Panc1 (cell line): ENCODE measurements around the gene VSIG2. TPM values are rescaled to one million over a fixed set of nuclear protein-coding genes. Genes with fewer than 3 reads are reported as not detected.

Experiments used
- ATAC-seq: fragments of 200-7000 bp; cut with Tn5 transposase; 2 replicates; pipeline ENCODE4 v1.9.1; 2020; ENCODE audit warnings: mild to moderate bottlenecking, moderate library complexity
- BruUV-seq: library from RNA; stranded (reverse); fragments of 400-500 nt; replicated peaks from 2 replicates; lab custom pipeline; 2021; lab: Mats Ljungman, UMichigan
- CTCF ChIA-PET: fragments of 300-600 bp; sonication (Branson Sonifier 250); formaldehyde crosslinking; loops from one replicate; lab custom pipeline; 2022; ENCODE audit warnings: antibody characterized with exemption; lab: Charles Lee
- POLR2A ChIA-PET: fragments of 300-600 bp; sonication (Branson Sonifier 250); formaldehyde crosslinking; loops from one replicate; lab custom pipeline; 2022; ENCODE audit warnings: antibody characterized with exemption; lab: Charles Lee
- DNase-seq: peaks from one replicate; pipeline ENCODE4 v3.0.0-alpha.2; 2010; ENCODE audit warnings: low read depth, low spot score
- H3K27ac ChIP-seq: 2 replicates; pipeline ENCODE4 v1.5.1; 2011; ENCODE audit warnings: mild to moderate bottlenecking, low read length, inconsistent platforms
- H3K27me3 ChIP-seq: fragments of 200-500 bp; sonication (Bioruptor generic); 2 replicates; pipeline ENCODE4 v1.6.0; 2014; ENCODE audit warnings: low read length, inconsistent platforms; ENCODE audit not compliant: control insufficient read depth, insufficient read depth
- H3K36me3 ChIP-seq: fragments of 200-500 bp; sonication (Bioruptor generic); 2 replicates; pipeline ENCODE4 v1.5.1; 2014; ENCODE audit warnings: inconsistent platforms, mild to moderate bottlenecking, low read length, moderate library complexity; ENCODE audit not compliant: control insufficient read depth, insufficient read depth
- H3K4me1 ChIP-seq: 2 replicates; pipeline ENCODE4 v1.5.1; 2011; ENCODE audit warnings: inconsistent platforms, mild to moderate bottlenecking, low read length, moderate library complexity; ENCODE audit not compliant: control insufficient read depth, insufficient read depth
- H3K4me3 ChIP-seq, 2 experiments: 2 replicates each; pipeline ENCODE4 v1.5.1; 2011 to 2012; ENCODE audit warnings: low read depth in 2 of 2, low read length in 2 of 2, mild to moderate bottlenecking in 2 of 2, inconsistent platforms in 1 of 2, moderate library complexity in 1 of 2
- H3K9me3 ChIP-seq: fragments of 200-500 bp; sonication (Bioruptor generic); 2 replicates; pipeline ENCODE4 v1.5.1; 2014; ENCODE audit warnings: low read depth, mild to moderate bottlenecking, inconsistent platforms, low read length, moderate library complexity; ENCODE audit not compliant: control insufficient read depth, insufficient read depth
- POLR2AphosphoS5 ChIP-seq: IDR thresholded peaks from 2 replicates; pipeline ENCODE4 v1.6.1; 2012; ENCODE audit warnings: mild to moderate bottlenecking, low read depth, low read length, moderate library complexity
- SIN3A ChIP-seq: IDR thresholded peaks from 2 replicates; pipeline ENCODE4 v1.6.1; 2012; ENCODE audit warnings: low read depth, mild to moderate bottlenecking, low read length, moderate library complexity, borderline replicate concordance; ENCODE audit not compliant: insufficient read depth
- TCF7L2 ChIP-seq: IDR thresholded peaks from 2 replicates; pipeline ENCODE4 v1.6.1; 2011; ENCODE audit warnings: mild to moderate bottlenecking, low read depth, low read length, inconsistent platforms
- in situ Hi-C: cut with HindIII; loops from 2 replicates; pipeline ENCODE4 v1.10.0; 2016; ENCODE audit warnings: low sequenced_read_pairs, low pct_unique_long_range_greater_than_20kb
- intact Hi-C: fragments of 100-400 bp; cut with micrococcal nuclease; formaldehyde crosslinking; loops from one replicate; pipeline ENCODE4 v1.10.0; 2022; ENCODE audit not compliant: unreplicated experiment
- total RNA-seq: library from RNA; stranded (reverse); gene quantifications from one replicate; pipeline ENCODE4 v1.2.1, GENCODE V29; 2021; ENCODE audit not compliant: unreplicated experiment
- TF ChIP-seq, protein P1 (sequence below), 2 experiments: IDR thresholded peaks; 2 replicates each; pipeline ENCODE4 v1.6.1; 2011 to 2012; ENCODE audit warnings: low read depth in 2 of 2, control low read depth in 1 of 2, low read length in 1 of 2, mild to moderate bottlenecking in 1 of 2, moderate library complexity in 1 of 2; ENCODE audit not compliant: insufficient read depth in 1 of 2
- TF ChIP-seq, protein P2 (sequence below): fragments of 450-650 bp; IDR thresholded peaks from 2 replicates; pipeline ENCODE4 v1.5.1; 2017; ENCODE audit warnings: mild to moderate bottlenecking

VSIG2 gene
- total RNA-seq, 1 experiment from 2014 or later: not detected

DNA sequence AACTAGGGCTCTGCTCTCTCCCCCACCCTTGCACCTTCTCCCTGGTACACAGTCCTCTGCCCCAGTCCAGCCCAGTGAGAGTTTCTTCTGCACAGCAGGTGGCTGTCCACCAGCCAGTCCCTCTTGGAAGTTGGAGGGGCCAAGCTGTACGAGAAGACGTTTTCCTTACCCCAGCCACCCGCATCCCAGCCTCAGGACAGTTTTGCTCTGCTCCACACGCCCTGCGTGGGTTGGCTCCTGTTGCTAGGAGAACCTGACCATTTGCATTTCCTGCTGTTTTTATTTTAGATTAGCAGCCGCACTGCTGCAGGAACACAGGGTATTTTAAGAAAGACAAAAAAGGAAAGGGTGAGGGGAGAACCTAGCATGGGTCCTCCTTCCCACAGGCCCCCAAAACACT lies 29.9 kb downstream of the VSIG2 start:
- ChIA-PET POLR2A (no interaction called here), CTCF (interaction anchor here (0.6 kb wide), 1 partner anchor 114 kb away, joined by 3 read pairs; no protein-coding TSS in a partner anchor)
- no peak for DNase-seq

DNA sequence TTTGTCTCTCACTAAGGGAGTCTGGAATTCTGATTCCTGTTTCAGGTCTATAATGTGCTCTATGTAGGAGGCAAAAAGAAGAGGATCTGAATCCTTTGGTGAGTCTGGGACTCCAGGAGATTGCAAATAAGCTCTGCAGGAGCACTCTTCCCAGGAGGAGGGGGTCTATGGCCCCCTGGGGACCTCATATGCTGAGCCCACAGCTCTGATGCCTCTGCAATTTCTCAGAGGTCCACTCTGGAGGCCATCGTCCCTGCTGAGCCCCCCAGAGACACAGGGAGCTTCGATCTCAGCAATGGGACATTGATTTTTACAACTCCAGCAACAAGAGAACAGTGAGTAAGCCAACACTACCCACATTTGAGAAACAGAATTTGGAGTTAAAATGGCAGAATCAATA lies 32.5 kb downstream of the VSIG2 start:
- H3K4me1 ChIP-seq: peaks cover 10% of the 10 kb centered on the region; the same call in 1 of the 2 replicates
- ChIA-PET CTCF (interaction anchor here (0.6 kb wide), 1 partner anchor 44 kb away, joined by 8 read pairs; no protein-coding TSS in a partner anchor), POLR2A (no interaction called here)
- TF ChIP-seq SIN3A: no peak
- TF ChIP-seq, protein P1, sequence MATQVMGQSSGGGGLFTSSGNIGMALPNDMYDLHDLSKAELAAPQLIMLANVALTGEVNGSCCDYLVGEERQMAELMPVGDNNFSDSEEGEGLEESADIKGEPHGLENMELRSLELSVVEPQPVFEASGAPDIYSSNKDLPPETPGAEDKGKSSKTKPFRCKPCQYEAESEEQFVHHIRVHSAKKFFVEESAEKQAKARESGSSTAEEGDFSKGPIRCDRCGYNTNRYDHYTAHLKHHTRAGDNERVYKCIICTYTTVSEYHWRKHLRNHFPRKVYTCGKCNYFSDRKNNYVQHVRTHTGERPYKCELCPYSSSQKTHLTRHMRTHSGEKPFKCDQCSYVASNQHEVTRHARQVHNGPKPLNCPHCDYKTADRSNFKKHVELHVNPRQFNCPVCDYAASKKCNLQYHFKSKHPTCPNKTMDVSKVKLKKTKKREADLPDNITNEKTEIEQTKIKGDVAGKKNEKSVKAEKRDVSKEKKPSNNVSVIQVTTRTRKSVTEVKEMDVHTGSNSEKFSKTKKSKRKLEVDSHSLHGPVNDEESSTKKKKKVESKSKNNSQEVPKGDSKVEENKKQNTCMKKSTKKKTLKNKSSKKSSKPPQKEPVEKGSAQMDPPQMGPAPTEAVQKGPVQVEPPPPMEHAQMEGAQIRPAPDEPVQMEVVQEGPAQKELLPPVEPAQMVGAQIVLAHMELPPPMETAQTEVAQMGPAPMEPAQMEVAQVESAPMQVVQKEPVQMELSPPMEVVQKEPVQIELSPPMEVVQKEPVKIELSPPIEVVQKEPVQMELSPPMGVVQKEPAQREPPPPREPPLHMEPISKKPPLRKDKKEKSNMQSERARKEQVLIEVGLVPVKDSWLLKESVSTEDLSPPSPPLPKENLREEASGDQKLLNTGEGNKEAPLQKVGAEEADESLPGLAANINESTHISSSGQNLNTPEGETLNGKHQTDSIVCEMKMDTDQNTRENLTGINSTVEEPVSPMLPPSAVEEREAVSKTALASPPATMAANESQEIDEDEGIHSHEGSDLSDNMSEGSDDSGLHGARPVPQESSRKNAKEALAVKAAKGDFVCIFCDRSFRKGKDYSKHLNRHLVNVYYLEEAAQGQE (IDR thresholded peaks at IDR 0.05; ENCODE audit: insufficient read depth in 1 of 2, low read depth in 2 of 2, low read length in 1 of 2): no peak
- no peak for TF ChIP-seq TCF7L2
- TF ChIP-seq, protein P2, sequence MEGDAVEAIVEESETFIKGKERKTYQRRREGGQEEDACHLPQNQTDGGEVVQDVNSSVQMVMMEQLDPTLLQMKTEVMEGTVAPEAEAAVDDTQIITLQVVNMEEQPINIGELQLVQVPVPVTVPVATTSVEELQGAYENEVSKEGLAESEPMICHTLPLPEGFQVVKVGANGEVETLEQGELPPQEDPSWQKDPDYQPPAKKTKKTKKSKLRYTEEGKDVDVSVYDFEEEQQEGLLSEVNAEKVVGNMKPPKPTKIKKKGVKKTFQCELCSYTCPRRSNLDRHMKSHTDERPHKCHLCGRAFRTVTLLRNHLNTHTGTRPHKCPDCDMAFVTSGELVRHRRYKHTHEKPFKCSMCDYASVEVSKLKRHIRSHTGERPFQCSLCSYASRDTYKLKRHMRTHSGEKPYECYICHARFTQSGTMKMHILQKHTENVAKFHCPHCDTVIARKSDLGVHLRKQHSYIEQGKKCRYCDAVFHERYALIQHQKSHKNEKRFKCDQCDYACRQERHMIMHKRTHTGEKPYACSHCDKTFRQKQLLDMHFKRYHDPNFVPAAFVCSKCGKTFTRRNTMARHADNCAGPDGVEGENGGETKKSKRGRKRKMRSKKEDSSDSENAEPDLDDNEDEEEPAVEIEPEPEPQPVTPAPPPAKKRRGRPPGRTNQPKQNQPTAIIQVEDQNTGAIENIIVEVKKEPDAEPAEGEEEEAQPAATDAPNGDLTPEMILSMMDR: no peak
- no peak for TF ChIP-seq POLR2AphosphoS5
- in situ Hi-C loops: no loop called here
- H3K9me3 ChIP-seq: no peaks in the 10 kb centered on the region
- H3K27me3 ChIP-seq: peaks cover 65% of the 10 kb centered on the region
- no peak overlapping the region for H3K27ac ChIP-seq
- no TSS peak for BruUV-seq
- H3K4me3 ChIP-seq: no peak overlapping the region
- no peak for ATAC-seq
- no peak for DNase-seq
- intact Hi-C loops: no loop called here
- no peaks in the 10 kb centered on the region for H3K36me3 ChIP-seq

More for the DNA sequence above, 29.9 kb downstream of the VSIG2 start:
- peaks cover 61% of the 10 kb centered on the region for H3K27me3 ChIP-seq
- no TSS peak for BruUV-seq
- H3K27ac ChIP-seq: no peak overlapping the region
- in situ Hi-C loops (no loop called here), intact Hi-C loops (no loop called here)
- TF ChIP-seq SIN3A: no peak
- TF ChIP-seq, protein P2: no peak
- no peak for TF ChIP-seq TCF7L2
- TF ChIP-seq POLR2AphosphoS5: no peak
- TF ChIP-seq, protein P1 (IDR thresholded peaks at IDR 0.05; ENCODE audit: insufficient read depth in 1 of 2, low read depth in 2 of 2, low read length in 1 of 2): no peak
- no peaks in the 10 kb centered on the region for H3K9me3 ChIP-seq
- peaks cover 10% of the 10 kb centered on the region; the same call in 1 of the 2 replicates for H3K4me1 ChIP-seq
- H3K36me3 ChIP-seq: no peaks in the 10 kb centered on the region
- ATAC-seq: no peak
- no peak overlapping the region for H3K4me3 ChIP-seq
